NCI-H128 (cell line): Measurements from ENCODE around the gene FGD2.

Experiments
- DNase-seq: peaks from one replicate; lab custom pipeline; 2025; ENCODE audit not compliant: unreplicated experiment; lab: John Stamatoyannopoulos, UW

FGD2 gene, protein sequence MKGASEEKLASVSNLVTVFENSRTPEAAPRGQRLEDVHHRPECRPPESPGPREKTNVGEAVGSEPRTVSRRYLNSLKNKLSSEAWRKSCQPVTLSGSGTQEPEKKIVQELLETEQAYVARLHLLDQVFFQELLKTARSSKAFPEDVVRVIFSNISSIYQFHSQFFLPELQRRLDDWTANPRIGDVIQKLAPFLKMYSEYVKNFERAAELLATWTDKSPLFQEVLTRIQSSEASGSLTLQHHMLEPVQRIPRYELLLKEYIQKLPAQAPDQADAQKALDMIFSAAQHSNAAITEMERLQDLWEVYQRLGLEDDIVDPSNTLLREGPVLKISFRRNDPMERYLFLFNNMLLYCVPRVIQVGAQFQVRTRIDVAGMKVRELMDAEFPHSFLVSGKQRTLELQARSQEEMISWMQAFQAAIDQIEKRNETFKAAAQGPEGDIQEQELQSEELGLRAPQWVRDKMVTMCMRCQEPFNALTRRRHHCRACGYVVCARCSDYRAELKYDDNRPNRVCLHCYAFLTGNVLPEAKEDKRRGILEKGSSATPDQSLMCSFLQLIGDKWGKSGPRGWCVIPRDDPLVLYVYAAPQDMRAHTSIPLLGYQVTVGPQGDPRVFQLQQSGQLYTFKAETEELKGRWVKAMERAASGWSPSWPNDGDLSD

DNA sequence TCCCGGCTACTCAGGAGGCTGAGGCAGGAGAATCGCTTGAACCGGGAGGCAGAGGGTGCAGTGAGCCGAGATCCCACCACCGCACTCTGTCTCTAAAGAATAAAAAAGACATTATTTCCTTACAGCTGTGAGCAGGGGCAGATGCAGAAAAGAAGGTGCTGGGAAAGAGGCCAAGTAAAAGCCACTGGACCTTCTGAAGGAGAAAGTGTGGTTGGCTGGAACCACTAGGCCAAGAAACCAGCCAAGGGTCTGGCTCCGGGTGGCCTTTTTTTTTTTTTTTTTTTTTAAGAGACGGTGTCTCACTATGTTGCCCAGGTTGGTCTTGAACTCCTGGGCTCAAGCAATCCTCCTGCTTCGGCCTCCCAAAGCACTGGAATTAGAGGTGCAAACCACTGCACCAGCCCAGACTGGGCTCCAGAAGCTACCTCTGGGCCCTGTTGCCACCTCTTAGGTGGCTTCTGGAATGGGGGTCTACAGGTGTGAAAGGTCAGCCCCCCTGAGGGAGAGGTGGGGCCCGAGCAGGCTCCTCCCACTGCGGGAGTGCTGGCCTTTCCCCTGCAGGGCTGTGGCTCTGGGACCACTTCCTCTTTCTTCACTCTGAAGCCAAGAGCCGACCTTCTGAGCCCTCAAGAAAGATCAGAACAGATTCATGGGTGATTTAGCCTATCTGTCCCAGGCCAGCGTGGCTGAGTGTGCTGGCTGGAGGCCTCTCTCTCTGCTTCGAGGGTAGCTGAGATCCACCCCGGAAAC is at the start of gene FGD2:
TSS of gene FGD2 (plus strand) at position 595 of the 750 bp plus-strand sequence. CDS start 163 bp downstream, outside the sequence.
- no peak for DNase-seq

DNA sequence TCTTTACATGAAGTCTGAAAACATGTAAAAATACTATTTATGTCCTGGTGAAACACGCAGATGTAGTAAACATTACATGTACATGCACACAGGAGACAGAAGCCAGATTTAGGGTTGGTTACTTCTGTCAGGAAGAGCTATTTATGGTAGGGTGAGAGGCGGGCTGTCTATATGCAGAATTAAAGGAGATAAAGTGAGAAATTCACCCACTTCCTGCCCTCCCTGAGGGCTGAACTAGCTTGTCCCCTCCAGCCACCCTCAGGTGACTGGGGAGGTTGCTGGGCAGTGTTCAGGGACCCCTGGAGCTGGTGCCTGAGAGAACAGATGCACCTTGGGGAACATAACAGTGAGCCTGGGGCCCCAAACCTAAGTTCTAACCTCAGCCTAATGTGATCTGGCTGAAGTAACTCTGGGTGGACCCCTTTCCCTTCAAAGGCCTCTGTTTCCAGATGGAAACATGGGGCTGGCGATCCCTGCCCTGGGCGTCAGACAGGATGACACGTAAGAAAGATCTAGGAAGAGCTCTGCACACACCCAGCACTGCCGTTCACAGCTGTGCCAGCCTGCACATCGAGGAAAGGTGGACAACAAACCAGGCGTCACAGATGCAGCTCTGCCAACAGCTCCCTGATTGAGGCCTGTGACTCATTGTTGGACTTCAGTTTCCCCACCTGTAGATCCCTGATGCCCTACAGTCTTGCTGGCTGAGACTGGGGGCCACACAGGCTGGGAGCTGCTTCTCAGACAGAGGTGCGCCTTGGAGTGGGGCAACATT is 49.6 kb upstream of the FGD2 start:
- no peak for DNase-seq

DNA sequence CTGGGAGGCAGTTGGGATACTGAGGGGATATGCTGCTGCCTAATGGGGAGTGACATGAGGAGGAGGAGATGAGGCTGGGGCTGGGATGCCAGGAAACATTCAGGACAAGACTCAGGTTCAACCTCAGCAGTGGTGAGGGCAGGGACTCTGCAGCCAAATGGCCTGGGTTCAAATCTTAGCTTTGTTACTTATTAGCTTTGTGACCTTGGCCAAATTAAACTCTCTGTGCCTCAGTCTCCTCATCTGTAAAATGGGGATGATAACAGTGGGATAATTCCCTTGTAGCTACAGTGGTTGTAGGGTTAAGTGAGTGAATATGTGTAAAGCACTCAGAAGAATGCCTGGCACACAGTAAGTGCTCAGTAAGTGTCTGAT is 49.0 kb upstream of the FGD2 start:
- no peak for DNase-seq

DNA sequence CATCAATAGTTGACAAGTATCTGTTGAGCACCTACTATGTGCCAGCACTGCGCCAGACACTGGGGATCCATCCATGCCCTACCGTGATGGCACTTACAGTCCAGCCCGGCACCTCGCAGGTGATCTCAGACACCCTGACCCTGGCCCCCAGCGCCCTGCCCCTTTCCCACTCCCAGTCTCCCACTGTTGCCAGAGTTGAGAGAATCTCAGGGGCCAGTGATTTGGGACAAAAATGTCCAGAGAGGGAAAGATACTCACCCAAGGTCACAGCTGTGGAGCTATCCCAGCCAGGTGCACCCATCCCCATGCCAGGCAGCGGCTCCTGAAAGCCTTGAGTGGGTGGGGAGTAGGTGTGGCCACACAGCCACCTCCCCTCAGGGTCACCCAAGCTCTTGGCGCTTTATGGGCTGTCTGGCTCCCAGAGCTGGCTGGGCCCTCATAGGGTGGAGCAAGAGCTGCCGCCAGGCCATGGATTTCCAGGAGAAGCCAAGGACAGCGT is 47.6 kb upstream of the FGD2 start:
- DNase-seq: no peak

DNA sequence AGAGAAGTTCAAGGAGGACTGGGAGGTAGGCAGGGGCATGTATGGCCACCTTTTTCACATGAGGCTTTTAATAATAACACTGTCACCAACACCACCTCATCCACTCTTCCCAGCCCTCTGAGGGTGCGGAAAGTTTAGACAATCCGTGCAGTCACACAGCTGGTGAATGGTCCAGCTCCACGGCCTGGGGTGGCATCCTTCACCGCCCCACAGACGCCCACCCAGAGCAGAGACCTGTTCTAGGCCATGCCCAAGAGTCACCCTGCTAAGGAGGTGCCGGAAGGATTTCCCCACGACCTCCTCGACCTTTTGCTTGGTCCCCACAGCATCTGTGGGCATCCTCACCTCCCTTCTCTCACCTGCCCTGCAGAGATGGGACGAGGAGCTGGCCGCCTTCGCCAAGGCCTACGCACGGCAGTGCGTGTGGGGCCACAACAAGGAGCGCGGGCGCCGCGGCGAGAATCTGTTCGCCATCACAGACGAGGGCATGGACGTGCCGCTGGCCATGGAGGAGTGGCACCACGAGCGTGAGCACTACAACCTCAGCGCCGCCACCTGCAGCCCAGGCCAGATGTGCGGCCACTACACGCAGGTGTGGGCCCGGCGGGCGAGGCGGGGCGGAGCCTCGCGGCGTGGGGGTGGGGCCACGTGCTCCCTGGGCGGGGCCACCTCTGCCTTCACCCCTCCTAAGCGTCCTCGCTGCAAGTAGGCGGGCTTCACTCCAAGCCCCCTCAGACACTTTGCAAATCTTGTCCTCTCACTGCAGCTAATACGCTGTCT is 46.5 kb upstream of the FGD2 start:
- DNase-seq: no peak

DNA sequence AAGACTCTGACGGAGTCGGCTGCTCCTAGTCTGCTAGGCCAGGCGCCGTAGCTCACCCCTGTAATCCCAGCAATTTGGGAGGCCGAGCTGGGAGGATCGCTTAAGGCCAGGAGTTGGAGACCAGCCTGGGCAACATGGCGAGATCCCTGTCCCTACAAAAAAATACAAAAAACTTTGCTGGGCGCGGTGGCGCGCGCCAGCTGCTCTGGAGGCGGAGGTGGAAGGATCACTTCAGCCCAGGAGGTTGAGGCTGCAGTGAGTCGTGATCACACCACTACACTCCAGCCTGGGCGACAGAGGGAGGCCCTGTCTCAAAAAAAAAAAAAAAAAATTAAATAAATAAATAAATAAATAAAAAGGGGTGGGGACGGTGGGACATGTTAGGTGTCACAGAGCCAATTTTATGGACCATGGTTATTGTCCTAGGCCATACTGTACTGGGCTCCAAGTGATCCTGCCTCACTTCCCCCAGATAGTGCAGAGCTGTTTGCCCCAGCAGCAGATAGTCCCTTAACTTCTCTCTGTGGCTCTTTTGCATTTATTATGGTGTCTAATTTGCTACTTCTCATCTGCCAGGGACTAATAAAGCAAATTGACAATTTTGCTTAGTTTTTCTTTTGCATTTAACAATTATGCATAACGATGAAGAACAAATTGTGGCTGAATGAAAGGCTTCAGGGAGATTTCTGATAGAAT is 45.8 kb upstream of the FGD2 start:
- no peak for DNase-seq

DNA sequence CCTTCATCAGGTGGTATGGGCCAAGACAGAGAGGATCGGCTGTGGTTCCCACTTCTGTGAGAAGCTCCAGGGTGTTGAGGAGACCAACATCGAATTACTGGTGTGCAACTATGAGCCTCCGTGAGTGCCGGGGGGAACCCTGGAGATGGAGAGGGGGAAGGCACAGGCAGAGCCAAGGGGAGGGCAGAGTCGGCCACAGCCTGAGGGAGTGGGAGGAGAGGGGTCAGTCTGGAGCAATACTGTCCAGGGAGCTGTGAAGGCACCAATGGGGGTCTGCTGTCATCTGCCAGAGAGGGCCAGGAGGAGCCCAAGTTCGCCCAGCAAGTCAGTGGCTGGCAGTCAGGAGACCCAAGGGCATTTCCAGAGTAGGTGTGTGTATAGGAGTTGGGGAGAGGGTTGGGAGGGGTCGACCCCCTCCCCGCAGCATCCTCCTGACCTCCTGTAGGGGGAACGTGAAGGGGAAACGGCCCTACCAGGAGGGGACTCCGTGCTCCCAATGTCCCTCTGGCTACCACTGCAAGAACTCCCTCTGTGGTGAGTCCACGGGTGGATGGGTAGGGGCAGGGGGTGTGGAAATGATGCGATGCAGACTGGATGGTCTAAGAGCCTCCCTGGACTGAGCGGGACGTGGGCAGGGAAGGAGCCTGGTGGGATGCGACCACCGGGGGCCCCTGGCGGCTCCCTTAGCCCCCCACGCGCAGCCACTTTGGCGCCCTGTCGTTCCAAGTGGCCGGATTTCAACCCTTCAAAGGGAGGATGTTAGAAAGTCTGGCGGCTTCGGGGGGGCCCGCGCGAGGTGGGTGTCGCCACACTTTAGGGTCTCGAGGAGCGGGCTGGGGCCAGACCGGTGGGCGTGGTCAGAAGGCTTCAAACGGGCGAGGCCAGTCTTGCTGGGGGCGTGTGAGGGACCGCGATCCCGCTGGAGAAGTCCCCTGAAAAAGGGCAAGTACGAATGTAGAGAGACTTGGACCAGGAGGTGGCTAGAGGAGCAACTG is 43.7 kb upstream of the FGD2 start:
- no peak for DNase-seq

DNA sequence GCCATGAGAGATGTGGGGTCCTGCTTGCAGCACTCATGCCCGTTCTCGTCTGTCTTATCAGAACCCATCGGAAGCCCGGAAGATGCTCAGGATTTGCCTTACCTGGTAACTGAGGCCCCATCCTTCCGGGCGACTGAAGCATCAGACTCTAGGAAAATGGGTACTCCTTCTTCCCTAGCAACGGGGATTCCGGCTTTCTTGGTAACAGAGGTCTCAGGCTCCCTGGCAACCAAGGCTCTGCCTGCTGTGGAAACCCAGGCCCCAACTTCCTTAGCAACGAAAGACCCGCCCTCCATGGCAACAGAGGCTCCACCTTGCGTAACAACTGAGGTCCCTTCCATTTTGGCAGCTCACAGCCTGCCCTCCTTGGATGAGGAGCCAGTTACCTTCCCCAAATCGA is 42.6 kb upstream of the FGD2 start:
- no peak for DNase-seq

DNA sequence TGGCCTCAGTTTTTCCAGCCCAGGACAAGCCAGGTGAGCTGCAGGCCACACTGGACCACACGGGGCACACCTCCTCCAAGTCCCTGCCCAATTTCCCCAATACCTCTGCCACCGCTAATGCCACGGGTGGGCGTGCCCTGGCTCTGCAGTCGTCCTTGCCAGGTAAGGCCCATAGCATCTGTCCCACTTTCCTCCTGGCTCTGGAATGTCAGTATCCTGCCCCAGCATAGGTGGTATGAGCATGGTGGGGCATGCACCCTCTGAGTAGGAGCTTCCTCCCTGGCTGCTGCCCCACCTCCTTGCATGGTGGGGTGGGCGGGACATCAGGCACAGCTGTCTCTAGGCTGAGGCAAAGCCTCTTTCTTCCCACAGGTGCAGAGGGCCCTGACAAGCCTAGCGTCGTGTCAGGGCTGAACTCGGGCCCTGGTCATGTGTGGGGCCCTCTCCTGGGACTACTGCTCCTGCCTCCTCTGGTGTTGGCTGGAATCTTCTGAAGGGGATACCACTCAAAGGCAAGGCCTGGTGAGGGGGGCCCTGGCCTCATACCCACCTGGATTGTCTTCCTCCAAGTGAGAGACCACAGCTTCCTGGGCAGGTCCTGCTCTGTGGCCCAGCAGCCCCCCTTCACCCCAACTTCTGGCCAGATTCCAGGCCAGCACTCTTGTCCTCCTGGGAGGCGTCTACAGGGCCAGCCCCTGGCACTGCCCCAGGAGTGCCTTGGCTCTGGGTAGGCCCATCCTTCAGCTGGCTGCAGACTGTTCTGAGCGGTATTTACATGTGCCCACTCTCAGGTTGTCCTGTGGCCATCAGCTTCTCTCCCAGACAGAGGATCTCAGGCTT is 41.8 kb upstream of the FGD2 start:
- DNase-seq: no peak

DNA sequence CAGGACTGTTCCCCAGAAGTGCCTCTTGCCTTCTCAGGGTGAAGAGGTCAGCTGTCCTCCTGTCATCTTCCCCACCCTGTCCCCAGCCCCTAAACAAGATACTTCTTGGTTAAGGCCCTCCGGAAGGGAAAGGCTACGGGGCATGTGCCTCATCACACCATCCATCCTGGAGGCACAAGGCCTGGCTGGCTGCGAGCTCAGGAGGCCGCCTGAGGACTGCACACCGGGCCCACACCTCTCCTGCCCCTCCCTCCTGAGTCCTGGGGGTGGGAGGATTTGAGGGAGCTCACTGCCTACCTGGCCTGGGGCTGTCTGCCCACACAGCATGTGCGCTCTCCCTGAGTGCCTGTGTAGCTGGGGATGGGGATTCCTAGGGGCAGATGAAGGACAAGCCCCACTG is 41.1 kb upstream of the FGD2 start:
- DNase-seq: no peak

DNA sequence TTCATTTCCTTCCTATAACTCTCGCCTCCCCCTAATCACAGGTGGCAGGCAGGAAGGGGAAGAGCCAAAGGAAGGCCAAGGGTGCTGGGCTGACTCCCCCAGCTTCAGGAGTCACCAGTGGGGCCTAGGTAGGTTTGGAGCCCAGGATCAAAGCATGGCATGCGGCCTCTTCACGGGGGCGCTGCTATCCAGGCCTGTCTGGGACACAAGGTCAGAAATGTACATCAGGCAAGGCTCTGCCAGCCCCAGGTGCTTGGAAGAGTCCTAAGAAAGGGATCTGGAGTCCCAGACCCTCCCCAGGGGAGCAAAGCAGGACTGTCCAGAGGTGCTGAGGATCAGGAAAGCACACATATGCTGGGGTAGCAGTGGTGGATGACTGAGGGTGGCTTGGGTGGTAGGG is 40.5 kb upstream of the FGD2 start:
- DNase-seq: no peak

DNA sequence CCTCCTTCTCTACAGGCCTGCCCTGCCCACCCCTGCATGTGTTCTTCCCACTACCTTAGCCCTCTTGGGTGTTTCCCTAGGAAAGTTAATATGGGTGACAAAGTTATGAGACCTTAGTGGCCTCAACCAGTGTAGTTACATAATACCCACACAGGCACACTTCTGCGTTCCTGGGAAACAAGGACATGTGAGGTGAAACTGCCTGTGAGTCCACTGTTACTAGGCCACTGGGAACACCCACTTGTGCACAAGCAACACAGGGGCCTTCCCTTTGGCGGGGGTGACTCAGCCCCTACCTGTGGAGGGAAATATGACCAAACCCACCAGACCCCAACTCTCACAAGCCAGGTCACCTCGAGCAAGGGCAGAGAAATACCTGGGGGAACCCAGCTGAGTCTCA is 38.2 kb upstream of the FGD2 start:
- no peak for DNase-seq

DNA sequence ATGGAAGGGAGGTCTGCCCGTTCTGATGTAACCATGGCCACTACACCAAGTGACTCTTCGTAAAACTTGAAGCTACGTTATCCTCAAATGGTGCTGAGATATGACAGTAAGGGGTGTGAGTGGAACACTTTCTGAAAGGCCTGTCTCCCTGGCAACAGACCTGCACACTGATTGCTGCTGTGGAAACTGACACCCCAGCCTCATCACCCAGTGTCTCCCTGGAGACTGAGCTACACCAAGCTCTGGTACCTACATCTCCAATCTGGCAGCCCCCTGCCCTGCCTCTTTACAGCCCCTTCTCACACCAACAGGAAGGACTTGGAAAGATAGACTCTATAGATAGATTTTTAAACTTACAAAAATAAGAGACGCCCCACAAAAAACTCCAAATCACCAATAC is 37.7 kb upstream of the FGD2 start:
- DNase-seq: no peak

DNA sequence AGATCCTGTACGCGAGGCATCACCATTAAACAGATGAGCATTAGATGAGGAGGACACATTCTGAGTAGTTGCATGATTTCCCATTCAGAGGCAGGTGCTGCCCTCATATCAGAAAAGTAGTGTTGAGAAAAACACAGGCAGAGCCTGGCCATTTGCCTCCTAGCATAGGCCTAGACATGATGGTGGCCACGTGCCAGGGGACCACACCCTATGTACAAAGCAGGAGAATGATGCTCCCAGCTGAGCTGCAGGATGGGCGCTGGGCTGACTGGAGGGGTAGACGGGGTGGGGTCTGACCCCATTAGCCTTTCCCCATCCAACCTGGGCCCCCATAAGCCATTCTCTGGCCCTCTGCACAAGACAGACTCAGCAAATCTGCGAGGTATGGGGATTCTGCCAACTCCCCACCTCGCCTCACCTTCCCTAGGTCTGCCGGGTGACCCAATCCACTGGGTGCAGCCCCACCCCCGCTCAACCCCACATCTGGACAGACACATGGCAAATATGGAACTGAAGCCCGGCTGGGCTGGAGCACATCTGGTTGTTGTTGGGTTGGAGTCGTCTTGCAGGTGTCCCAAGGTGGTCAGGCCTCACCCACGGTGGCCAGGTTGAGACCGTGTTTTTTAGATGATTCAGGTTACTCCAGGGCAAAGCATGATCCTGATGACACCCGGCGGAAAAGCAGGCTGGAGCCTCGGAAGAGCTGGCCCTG is 37.0 kb upstream of the FGD2 start:
- no peak for DNase-seq

DNA sequence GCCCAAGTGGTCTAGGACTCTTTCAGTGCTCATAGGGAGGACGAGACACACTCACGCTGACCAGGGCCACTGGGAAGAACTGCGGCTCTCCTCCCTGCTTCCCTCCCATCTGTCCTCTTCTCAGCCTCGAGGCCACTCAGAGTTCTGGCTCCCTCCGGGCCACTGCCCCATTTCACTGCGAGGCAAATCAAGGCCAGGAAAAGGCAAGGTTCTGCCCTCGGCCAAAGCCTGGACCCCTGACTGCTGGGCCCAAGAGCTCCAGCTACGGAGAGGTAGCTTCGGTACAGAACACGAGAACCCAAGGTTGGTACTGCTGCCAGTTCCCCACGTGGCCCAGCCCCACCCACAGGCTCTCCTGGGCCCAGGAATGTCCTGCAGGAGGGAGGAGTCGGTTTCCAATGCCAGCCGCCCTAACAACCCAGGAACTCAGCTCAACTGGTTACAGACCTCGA is 36.2 kb upstream of the FGD2 start:
- no peak for DNase-seq

DNA sequence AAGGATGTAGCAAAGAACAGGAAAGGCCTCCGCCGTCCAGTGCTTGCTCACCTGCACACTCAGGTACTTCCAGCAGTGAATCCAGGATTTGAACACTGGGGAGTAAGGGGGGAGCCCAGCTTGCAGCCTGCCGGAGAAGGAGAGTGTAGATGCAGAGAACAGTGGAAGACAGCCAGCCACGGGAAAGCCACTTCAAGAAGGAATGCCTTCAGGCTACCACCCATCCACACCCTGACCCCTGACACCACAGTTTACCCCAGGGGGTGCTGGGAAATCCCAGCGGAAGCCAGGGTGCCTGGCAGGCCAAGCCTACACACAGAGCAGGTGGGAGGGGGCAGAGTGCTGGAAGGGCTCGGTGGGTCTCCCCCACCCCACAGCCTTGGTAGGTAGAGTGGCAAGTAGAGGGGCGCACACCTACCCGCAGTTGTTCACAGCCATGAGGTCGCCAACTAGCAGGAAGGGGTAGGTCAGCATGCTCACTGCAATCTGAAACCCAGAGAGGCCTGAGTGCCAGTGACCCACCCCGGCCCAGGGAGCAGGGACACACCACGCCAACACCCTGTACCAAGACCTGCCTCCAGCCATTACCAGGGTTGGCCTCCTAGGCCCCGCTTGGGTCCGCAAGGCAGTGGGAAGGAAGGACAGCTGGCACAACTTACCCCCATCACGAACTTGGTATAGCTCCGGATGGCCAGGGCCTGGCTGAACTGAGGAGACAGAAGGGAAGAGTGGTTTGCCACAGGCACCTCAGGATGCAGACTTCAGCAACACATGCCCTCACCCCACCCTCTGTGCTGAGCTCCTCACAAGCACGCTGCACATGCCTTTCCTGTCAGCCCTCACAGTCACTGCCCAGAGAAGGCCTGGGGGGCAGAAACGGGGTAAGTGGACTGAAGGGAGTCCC is 35.2 kb upstream of the FGD2 start:
- no peak for DNase-seq
